Neural cell (in vitro differentiated cells): ENCODE measurements around the gene IFT172. TPM values are rescaled to one million over a fixed set of nuclear protein-coding genes. Genes with fewer than 3 reads are reported as not detected.

Source experiments
- H2AFZ ChIP-seq: fragments of 200-600, 300-800 bp; sonication (generic), shearing (Covaris generic); 2 replicates; pipeline ENCODE4 v1.6.0; 2014; ENCODE audit warnings: low read depth, mild to moderate bottlenecking, antibody characterized with exemption, low read length, moderate library complexity
- H3F3A ChIP-seq: fragments of 200-600 bp; shearing (Covaris generic); 2 replicates; pipeline ENCODE4 v1.6.1; 2016; ENCODE audit warnings: mild to moderate bottlenecking, moderate library complexity, mixed read lengths, antibody characterized with exemption, low read length; ENCODE audit not compliant: insufficient read depth, poor library complexity, severe bottlenecking
- H3K27ac ChIP-seq: fragments of 200-600, 300-800 bp; sonication (generic), shearing (Covaris generic); 2 replicates; pipeline ENCODE4 v1.5.1; 2014; ENCODE audit warnings: mild to moderate bottlenecking, low read length, moderate library complexity
- H3K27me3 ChIP-seq: fragments of 300-800, 200-600 bp; sonication (generic), shearing (Covaris generic); 2 replicates; pipeline ENCODE4 v1.6.0; 2014; ENCODE audit warnings: mild to moderate bottlenecking, low read depth, low read length, moderate library complexity; ENCODE audit not compliant: insufficient read depth
- H3K36me3 ChIP-seq: fragments of 300-800, 200-600 bp; sonication (generic), shearing (Covaris generic); 2 replicates; pipeline ENCODE4 v1.5.1; 2014; ENCODE audit warnings: mild to moderate bottlenecking, antibody characterized with exemption, low read length, moderate library complexity; ENCODE audit not compliant: insufficient read depth
- H3K4me2 ChIP-seq: fragments of 300-800, 200-600 bp; sonication (generic), shearing (Covaris generic); 2 replicates; pipeline ENCODE4 v1.6.0; 2014; ENCODE audit warnings: mild to moderate bottlenecking, low read length
- H3K4me3 ChIP-seq: fragments of 300-800, 200-600 bp; sonication (generic), shearing (Covaris generic); 2 replicates; pipeline ENCODE4 v1.5.1; 2014; ENCODE audit warnings: mild to moderate bottlenecking, low read length, moderate library complexity
- H3K79me2 ChIP-seq: fragments of 200-600 bp; shearing (Covaris generic); replicated peaks from 2 replicates; pipeline ENCODE4 v1.6.0; 2014; ENCODE audit warnings: mild to moderate bottlenecking, low read length, moderate library complexity; ENCODE audit not compliant: insufficient read depth
- H3K9ac ChIP-seq: fragments of 300-800, 200-600 bp; sonication (generic), shearing (Covaris generic); 2 replicates; pipeline ENCODE4 v1.6.1; 2016; ENCODE audit warnings: mild to moderate bottlenecking, low read length, mixed read lengths
- H3K9me2 ChIP-seq: fragments of 200-600 bp; shearing (Covaris generic); 2 replicates; pipeline ENCODE4 v1.6.1; 2016; ENCODE audit warnings: mild to moderate bottlenecking, low read length, mixed read lengths; ENCODE audit not compliant: insufficient read depth
- H3K9me3 ChIP-seq: fragments of 200-600, 300-800 bp; sonication (generic), shearing (Covaris generic); 2 replicates; pipeline ENCODE4 v1.6.1; 2016; ENCODE audit warnings: mild to moderate bottlenecking, mixed run types, low read length, moderate library complexity, mixed read lengths
- H4K20me1 ChIP-seq: fragments of 200-600 bp; shearing (Covaris generic); 2 replicates; pipeline ENCODE4 v1.6.1; 2016; ENCODE audit warnings: mild to moderate bottlenecking, mixed run types; ENCODE audit not compliant: insufficient read depth
- CTCF ChIP-seq: fragments of 450-650 bp; IDR thresholded peaks from 2 replicates; pipeline ENCODE4 v1.5.1; 2014; ENCODE audit warnings: antibody characterized with exemption, mild to moderate bottlenecking, moderate library complexity; ENCODE audit not compliant: poor library complexity, severe bottlenecking
- EP300 ChIP-seq: fragments of 450-650 bp; conservative IDR thresholded peaks from 2 replicates; pipeline ENCODE4 v1.6.1; 2014; ENCODE audit warnings: antibody characterized with exemption, mild to moderate bottlenecking, moderate library complexity; ENCODE audit not compliant: poor library complexity, severe bottlenecking
- EZH2 ChIP-seq: fragments of 200-600, 300-800 bp; shearing (Covaris generic), sonication (generic); IDR thresholded peaks from 2 replicates; pipeline ENCODE4 v1.6.1; 2014; ENCODE audit warnings: antibody characterized with exemption, low read length, borderline replicate concordance, mild to moderate bottlenecking; ENCODE audit not compliant: insufficient read depth, poor library complexity, severe bottlenecking
- MXI1 ChIP-seq: fragments of 450-650 bp; conservative IDR thresholded peaks from 2 replicates; pipeline ENCODE4 v1.6.1; 2014; ENCODE audit warnings: antibody characterized with exemption, mild to moderate bottlenecking; ENCODE audit not compliant: poor library complexity, severe bottlenecking
- POLR2AphosphoS5 ChIP-seq: IDR thresholded peaks from 2 replicates; pipeline ENCODE4 v1.6.1; 2012
- RAD21 ChIP-seq: fragments of 450-650 bp; conservative IDR thresholded peaks from 2 replicates; pipeline ENCODE4 v1.6.1; 2014; ENCODE audit warnings: antibody characterized with exemption, mild to moderate bottlenecking, moderate library complexity
- REST ChIP-seq: IDR thresholded peaks from 2 replicates; pipeline ENCODE4 v1.6.1; 2012; ENCODE audit warnings: borderline replicate concordance
- SMC3 ChIP-seq: fragments of 450-650 bp; conservative IDR thresholded peaks from 2 replicates; pipeline ENCODE4 v1.6.1; 2014; ENCODE audit warnings: antibody characterized with exemption, mild to moderate bottlenecking, moderate library complexity; ENCODE audit not compliant: poor library complexity
- TAF1 ChIP-seq: IDR thresholded peaks from 2 replicates; pipeline ENCODE4 v1.6.1; 2012; ENCODE audit warnings: low read depth
- polyA plus RNA-seq: library from polyadenylated mRNA; depleted of rRNA; stranded (reverse); fragments of >200 nt; gene quantifications from 2 replicates; pipeline ENCODE4 v1.2.3, GENCODE V29; 2014

Gene IFT172
- polyA plus RNA-seq, 1 donor from 2014 or later, result 26.9 TPM

- H3K9ac ChIP-seq, result peak overlapping the region; percentile 75
- peak overlapping the region; percentile 80 for H3K4me3 ChIP-seq
- no peaks in the 10 kb centered on the region for H3K9me3 ChIP-seq
- no peaks in the 10 kb centered on the region for H3F3A ChIP-seq
- H2AFZ ChIP-seq, result no peak overlapping the region
- H4K20me1 ChIP-seq, result no peaks in the 10 kb centered on the region
- H3K27me3 ChIP-seq, result peaks cover 7% of the 10 kb centered on the region
- H3K4me2 ChIP-seq, result peak overlapping the region; percentile 67
- H3K79me2 ChIP-seq, result no peaks in the 10 kb centered on the region
- H3K9me2 ChIP-seq, result no peaks in the 10 kb centered on the region
- no peak overlapping the region for H3K27ac ChIP-seq
- TF ChIP-seq TAF1, result no peak
- TF ChIP-seq MXI1, result no peak
- TF ChIP-seq SMC3, result no peak
- no peak for TF ChIP-seq POLR2AphosphoS5
- no peak for TF ChIP-seq EP300
- no peak for TF ChIP-seq EZH2
- no peak for TF ChIP-seq REST
- TF ChIP-seq RAD21, result no peak
- no peak for TF ChIP-seq CTCF
- no peaks in the 10 kb centered on the region for H3K36me3 ChIP-seq
Observed at GRCh38 chr2:27495840-27496356, 6.4 kb upstream of the IFT172 start.

- no peaks in the 10 kb centered on the region for H3K9me3 ChIP-seq
- H3K4me2 ChIP-seq, result peak within 1 kb of the TSS; percentile 67
- H3K27me3 ChIP-seq, result peaks cover 7% of the 10 kb centered on the region
- H3F3A ChIP-seq, result no peaks in the 10 kb centered on the region
- H3K36me3 ChIP-seq, result no peaks in the 10 kb centered on the region
- no peaks in the 10 kb centered on the region for H4K20me1 ChIP-seq
- no peaks in the 10 kb centered on the region for H3K9me2 ChIP-seq
- H2AFZ ChIP-seq, result peak within 1 kb of the TSS; percentile 85
- no peak within 1 kb of the TSS for H3K27ac ChIP-seq
- H3K4me3 ChIP-seq, result peak within 1 kb of the TSS; percentile 80
- peak within 1 kb of the TSS; percentile 75 for H3K9ac ChIP-seq
- TF ChIP-seq SMC3 (peak; percentile 32), EZH2 (no peak), POLR2AphosphoS5 (peak; percentile 22), MXI1 (peak; percentile 56), RAD21 (peak; percentile 34), CTCF (no peak), EP300 (peak; percentile 21), REST (peak; percentile 49), TAF1 (no peak)
- no peaks in the 10 kb centered on the region for H3K79me2 ChIP-seq
Observed at GRCh38 chr2:27494944-27495554, 5.5 kb upstream of the IFT172 start, which contains the start of gene FNDC4. Gene FNDC4 (minus strand): TSS chr2:27495200. CDS start chr2:27494679, 521 bp downstream.
